WERI-Rb-1 (cell line): ENCODE measurements around the gene FGF3.

Experiments
- DNase-seq: peaks from one replicate; pipeline ENCODE4 v3.0.0-alpha.2; 2020
- H3K27ac ChIP-seq: fragments of 250-450 bp; sonication (Bioruptor Pico); 2 replicates; pipeline ENCODE4 v1.5.1; 2020; ENCODE audit warnings: mild to moderate bottlenecking, moderate library complexity
- H3K27me3 ChIP-seq: fragments of 250-450 bp; sonication (Bioruptor Pico); 2 replicates; pipeline ENCODE4 v1.5.1; 2021; ENCODE audit warnings: mild to moderate bottlenecking, low read depth, moderate library complexity; ENCODE audit not compliant: insufficient read depth, severe bottlenecking
- H3K36me3 ChIP-seq: fragments of 250-450 bp; sonication (Bioruptor Pico); 2 replicates; pipeline ENCODE4 v1.5.1; 2020; ENCODE audit warnings: mild to moderate bottlenecking, moderate library complexity
- H3K4me3 ChIP-seq: 2 replicates; pipeline ENCODE4 v1.5.1; 2011; ENCODE audit warnings: low read depth, mild to moderate bottlenecking, control low read depth, low read length
- H3K9me3 ChIP-seq: fragments of 250-450 bp; sonication (Bioruptor Pico); 2 replicates; pipeline ENCODE4 v1.5.1; 2021; ENCODE audit warnings: mild to moderate bottlenecking, moderate library complexity; ENCODE audit not compliant: severe bottlenecking
- CTCF ChIP-seq: IDR thresholded peaks from 2 replicates; pipeline ENCODE4 v1.5.1; 2011; ENCODE audit warnings: low read depth, mild to moderate bottlenecking, control low read depth, inconsistent platforms, low read length

Gene FGF3

GRCh38 chr11:69836401-69836800 is 17.2 kb upstream of the FGF3 start:
- Histone ChIP-seq H3K9me3 (no peaks in the 10 kb centered on the region), H3K27me3 (peaks cover 5% of the 10 kb centered on the region)
- TF ChIP-seq CTCF = no peak

GRCh38 chr11:69834811-69835800 is 15.9 kb upstream of the FGF3 start:
- no peaks in the 10 kb centered on the region for H3K27me3 ChIP-seq
- no peak overlapping the region for H3K27ac ChIP-seq
- TF ChIP-seq CTCF = no peak
- no peak for DNase-seq
- H3K36me3 ChIP-seq = no peaks in the 10 kb centered on the region
- no peaks in the 10 kb centered on the region for H3K9me3 ChIP-seq
- H3K4me3 ChIP-seq = no peak overlapping the region

More at GRCh38 chr11:69836401-69836800, 17.2 kb upstream of the FGF3 start:
- no peak overlapping the region for H3K27ac ChIP-seq
- H3K4me3 ChIP-seq = no peak overlapping the region
- no peak for DNase-seq
- no peaks in the 10 kb centered on the region for H3K36me3 ChIP-seq

- TF ChIP-seq CTCF = no peak
- H3K27ac ChIP-seq = no peak overlapping the region
- no peaks in the 10 kb centered on the region for H3K36me3 ChIP-seq
- no peaks in the 10 kb centered on the region for H3K27me3 ChIP-seq
- H3K9me3 ChIP-seq = no peaks in the 10 kb centered on the region
- no peak overlapping the region for H3K4me3 ChIP-seq
- DNase-seq = no peak
Observed at GRCh38 chr11:69834251-69834650, 15.0 kb upstream of the FGF3 start.

- no peak for TF ChIP-seq CTCF
- Histone ChIP-seq H3K9me3 (no peaks in the 10 kb centered on the region), H3K36me3 (no peaks in the 10 kb centered on the region), H3K4me3 (no peak overlapping the region), H3K27me3 (no peaks in the 10 kb centered on the region), H3K27ac (no peak overlapping the region)
- DNase-seq = no peak
Observed at GRCh38 chr11:69832561-69833413, 13.6 kb upstream of the FGF3 start.

GRCh38 chr11:69831985-69832384 is 12.8 kb upstream of the FGF3 start:
- no peak overlapping the region for H3K27ac ChIP-seq
- no peaks in the 10 kb centered on the region for H3K36me3 ChIP-seq
- peaks cover 5% of the 10 kb centered on the region for H3K9me3 ChIP-seq
- no peak overlapping the region for H3K4me3 ChIP-seq
- no peaks in the 10 kb centered on the region for H3K27me3 ChIP-seq
- no peak for DNase-seq
- TF ChIP-seq CTCF = no peak
